ENCODE data around the gene TMEM163.

The TMEM163 gene

DNA sequence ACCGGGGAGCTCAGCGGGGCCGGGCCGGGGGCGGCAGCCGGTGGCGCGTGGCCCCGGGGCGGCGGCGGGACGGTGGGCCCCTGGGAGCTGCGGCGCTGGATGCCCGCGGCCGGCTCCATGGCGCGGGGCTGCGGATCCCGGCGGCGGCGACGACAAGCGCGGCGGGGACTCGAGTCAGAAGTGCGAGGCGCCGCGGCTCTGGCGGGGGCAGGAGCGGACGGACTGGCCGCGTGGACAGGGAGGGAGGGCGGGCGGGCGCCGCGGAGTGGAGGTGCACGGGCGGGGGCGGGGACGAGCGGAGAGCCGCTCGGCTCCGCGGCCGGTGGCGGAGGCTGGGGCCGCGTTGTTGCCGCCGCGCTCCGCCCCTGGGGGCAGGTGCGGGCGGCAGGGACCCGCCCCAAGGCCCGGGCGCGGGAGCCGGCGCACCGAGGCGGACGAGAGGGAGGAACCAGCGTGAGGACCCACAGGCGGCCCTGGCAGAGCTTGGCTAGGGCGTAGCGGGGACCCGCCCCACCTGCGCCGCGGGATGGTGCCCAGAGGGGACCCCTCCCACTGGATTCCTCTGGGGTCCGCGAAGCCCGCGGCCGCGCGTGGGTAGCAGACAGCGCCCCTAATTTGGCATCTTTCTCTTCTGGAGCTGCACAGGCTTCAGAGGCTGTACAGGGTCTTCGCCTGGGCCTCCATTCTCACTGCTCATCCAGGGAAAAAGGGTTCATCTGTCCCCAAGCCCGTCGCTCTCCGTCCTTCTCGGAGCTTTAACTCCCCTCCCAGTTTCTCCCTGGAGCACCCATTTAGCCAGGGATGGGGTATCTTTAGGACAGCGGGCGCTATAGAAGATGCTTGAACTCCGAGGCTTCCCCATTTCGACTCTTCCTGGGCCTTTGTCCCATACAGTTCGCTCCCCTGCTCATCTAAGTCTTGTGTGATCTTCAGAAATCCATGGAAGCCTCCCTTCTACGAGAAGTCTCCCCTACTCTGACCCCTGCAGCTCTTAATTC is at the start of gene TMEM163:
Gene TMEM163, minus strand, starts transcription at position 184 of the 998 bp plus-strand sequence.
- no peak within 1 kb of the TSS for H3K4me3 ChIP-seq (ENCODE audit: low read depth, low read length)
- TF ChIP-seq POLR2A (IDR thresholded peaks at IDR 0.05; ENCODE audit: extremely low read depth, insufficient read length) (no peak), MYC (IDR thresholded peaks at IDR 0.05; ENCODE audit: low read depth, low read length) (no peak)
- TF ChIP-seq, protein P1, sequence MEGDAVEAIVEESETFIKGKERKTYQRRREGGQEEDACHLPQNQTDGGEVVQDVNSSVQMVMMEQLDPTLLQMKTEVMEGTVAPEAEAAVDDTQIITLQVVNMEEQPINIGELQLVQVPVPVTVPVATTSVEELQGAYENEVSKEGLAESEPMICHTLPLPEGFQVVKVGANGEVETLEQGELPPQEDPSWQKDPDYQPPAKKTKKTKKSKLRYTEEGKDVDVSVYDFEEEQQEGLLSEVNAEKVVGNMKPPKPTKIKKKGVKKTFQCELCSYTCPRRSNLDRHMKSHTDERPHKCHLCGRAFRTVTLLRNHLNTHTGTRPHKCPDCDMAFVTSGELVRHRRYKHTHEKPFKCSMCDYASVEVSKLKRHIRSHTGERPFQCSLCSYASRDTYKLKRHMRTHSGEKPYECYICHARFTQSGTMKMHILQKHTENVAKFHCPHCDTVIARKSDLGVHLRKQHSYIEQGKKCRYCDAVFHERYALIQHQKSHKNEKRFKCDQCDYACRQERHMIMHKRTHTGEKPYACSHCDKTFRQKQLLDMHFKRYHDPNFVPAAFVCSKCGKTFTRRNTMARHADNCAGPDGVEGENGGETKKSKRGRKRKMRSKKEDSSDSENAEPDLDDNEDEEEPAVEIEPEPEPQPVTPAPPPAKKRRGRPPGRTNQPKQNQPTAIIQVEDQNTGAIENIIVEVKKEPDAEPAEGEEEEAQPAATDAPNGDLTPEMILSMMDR (IDR thresholded peaks at IDR 0.05; ENCODE audit: low read depth, low read length), result no peak
- TF ChIP-seq, protein P2, sequence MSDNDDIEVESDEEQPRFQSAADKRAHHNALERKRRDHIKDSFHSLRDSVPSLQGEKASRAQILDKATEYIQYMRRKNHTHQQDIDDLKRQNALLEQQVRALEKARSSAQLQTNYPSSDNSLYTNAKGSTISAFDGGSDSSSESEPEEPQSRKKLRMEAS (IDR thresholded peaks at IDR 0.05; ENCODE audit: low read depth, low read length), result no peak
- no peak for DNase-seq (ENCODE audit: low read depth)

DNA sequence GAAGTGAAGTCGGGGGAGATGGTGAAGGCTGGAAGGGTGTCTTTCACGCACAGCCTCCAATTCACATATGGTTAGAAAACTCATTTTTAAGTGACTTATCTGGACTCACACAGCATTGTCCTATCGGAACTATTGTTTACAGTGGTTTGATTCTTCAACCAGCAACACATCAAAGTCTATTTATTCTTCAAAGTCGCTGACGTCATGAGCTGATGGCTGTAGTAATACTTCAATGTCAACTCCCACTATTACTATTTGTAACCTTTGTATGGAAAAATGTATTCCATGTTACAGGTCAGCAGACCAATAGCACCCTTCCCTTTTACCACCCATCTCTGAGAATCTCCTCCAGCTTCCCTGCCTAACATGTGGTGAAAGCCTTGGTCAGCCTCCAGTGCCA is 47.8 kb upstream of the TMEM163 start:
- TF ChIP-seq, protein P2 (IDR thresholded peaks at IDR 0.05; ENCODE audit: low read depth, low read length), result no peak
- TF ChIP-seq POLR2A (IDR thresholded peaks at IDR 0.05; ENCODE audit: extremely low read depth, insufficient read length) (no peak), MYC (IDR thresholded peaks at IDR 0.05; ENCODE audit: low read depth, low read length) (no peak)
- TF ChIP-seq, protein P1 (IDR thresholded peaks at IDR 0.05; ENCODE audit: low read depth, low read length), result no peak
- DNase-seq (ENCODE audit: low read depth), result no peak

DNA sequence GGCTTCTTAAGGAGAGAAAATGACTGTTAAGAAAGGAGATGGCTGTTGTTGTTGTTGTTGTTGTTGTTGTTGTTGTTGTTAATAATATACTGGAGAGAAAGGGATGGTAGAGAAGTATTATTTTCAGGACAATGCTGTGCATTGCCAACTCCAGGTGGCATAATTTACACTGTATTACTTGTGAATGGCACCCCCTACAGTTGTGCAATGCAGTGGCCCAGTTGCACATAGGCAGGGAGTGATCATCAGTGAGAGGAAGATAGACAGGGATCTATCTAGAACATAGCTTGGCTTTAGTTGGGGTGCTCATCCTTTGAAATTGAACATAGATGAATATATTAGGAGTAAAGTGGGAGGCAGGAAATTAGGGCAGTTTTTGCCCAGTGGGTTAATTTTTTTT is 47.2 kb upstream of the TMEM163 start:
- no peak overlapping the region for H3K4me3 ChIP-seq (ENCODE audit: low read depth, low read length)
- DNase-seq (ENCODE audit: low read depth), result no peak
- TF ChIP-seq, protein P1 (IDR thresholded peaks at IDR 0.05; ENCODE audit: low read depth, low read length), result no peak
- no peak for TF ChIP-seq MYC (IDR thresholded peaks at IDR 0.05; ENCODE audit: low read depth, low read length)
- TF ChIP-seq POLR2A (IDR thresholded peaks at IDR 0.05; ENCODE audit: extremely low read depth, insufficient read length), result no peak
- TF ChIP-seq, protein P2 (IDR thresholded peaks at IDR 0.05; ENCODE audit: low read depth, low read length), result no peak

More for the DNA sequence above, 47.8 kb upstream of the TMEM163 start:
- no peak overlapping the region for H3K4me3 ChIP-seq (ENCODE audit: low read depth, low read length)

DNA sequence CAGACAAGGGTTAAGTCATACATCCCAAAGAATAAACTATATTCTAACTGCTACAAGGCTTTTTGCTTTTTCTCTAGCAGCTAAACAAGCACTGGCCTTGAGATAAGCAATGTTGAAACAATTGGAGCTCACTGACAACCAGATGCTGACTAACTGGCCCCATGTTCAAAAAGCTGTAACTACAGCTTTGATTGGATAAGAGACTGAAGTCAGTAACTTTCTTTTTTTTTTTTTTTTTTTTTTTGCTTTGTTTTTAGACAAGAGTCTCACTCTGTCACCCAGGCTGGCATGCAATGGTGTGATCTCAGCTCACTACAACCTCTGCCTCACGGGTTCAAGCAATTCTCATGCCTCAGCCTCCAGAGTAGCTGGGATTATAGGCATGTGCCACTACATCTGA is 45.4 kb upstream of the TMEM163 start:
- H3K4me3 ChIP-seq (ENCODE audit: low read depth, low read length), result no peak overlapping the region
- TF ChIP-seq, protein P2 (IDR thresholded peaks at IDR 0.05; ENCODE audit: low read depth, low read length), result no peak
- TF ChIP-seq, protein P1 (IDR thresholded peaks at IDR 0.05; ENCODE audit: low read depth, low read length), result no peak
- TF ChIP-seq MYC (IDR thresholded peaks at IDR 0.05; ENCODE audit: low read depth, low read length), result no peak
- no peak for TF ChIP-seq POLR2A (IDR thresholded peaks at IDR 0.05; ENCODE audit: extremely low read depth, insufficient read length)
- DNase-seq (ENCODE audit: low read depth), result no peak

DNA sequence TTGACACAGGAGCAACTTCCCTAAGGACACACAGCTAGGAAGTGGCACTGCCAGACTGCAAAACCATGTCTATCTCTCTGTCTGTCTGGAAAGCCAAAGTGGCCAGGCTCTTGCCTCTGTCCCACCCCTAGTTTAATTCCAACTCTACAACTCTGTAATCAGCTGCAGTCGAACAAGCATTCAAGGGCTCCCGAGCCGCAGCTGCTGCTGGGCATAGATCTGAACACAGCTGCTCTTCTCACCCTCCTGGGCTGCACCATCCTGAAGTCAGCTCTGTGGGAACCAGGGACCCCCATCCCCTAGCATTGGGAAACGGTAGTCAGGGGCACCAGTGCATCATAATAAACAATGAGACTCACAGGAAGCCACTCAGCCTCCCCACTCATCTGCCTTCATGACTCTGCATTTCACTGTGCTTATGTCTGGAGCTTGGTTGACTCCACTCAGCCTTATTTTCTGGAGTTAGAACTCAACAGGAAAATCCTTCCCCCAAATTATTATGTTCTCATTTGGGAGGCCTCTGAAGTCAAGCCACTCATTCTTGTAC is 44.4 kb upstream of the TMEM163 start:
- TF ChIP-seq, protein P1 (IDR thresholded peaks at IDR 0.05; ENCODE audit: low read depth, low read length), result no peak
- TF ChIP-seq MYC (IDR thresholded peaks at IDR 0.05; ENCODE audit: low read depth, low read length), result no peak
- TF ChIP-seq, protein P2 (IDR thresholded peaks at IDR 0.05; ENCODE audit: low read depth, low read length), result no peak
- no peak for TF ChIP-seq POLR2A (IDR thresholded peaks at IDR 0.05; ENCODE audit: extremely low read depth, insufficient read length)
- H3K4me3 ChIP-seq (ENCODE audit: low read depth, low read length), result no peak overlapping the region
- no peak for DNase-seq (ENCODE audit: low read depth)

Measured in NB4 (cell line).